Cardiac fibroblast (primary cell): ENCODE results near the gene CLEC16A.
"Not testable (repeated sequence)": the region's sequence is repeated elsewhere in the genome, so short reads cannot be mapped to it uniquely, and the experiment has no call there.

Experiments
- DNase-seq, 2 donors: peaks; one replicate each; pipeline versions ENCODE4 v3.0.0 to v3.0.0-alpha.2; 2010; ENCODE audit warnings: low read depth in 2 of 2
- H3K4me3 ChIP-seq, 2 donors: replicated peaks in 1 of 2; 1 replicate in 1 of 2; 2 replicates in 1 of 2; pipeline ENCODE4 v1.5.1; 2011; ENCODE audit warnings: low read depth in 2 of 2, low read length in 2 of 2, mild to moderate bottlenecking in 2 of 2, moderate library complexity in 1 of 2
- CTCF ChIP-seq: IDR thresholded peaks from one replicate; pipeline ENCODE4 v1.5.1; 2011; ENCODE audit warnings: low read depth, mild to moderate bottlenecking, low read length, inconsistent platforms

The CLEC16A gene

DNA sequence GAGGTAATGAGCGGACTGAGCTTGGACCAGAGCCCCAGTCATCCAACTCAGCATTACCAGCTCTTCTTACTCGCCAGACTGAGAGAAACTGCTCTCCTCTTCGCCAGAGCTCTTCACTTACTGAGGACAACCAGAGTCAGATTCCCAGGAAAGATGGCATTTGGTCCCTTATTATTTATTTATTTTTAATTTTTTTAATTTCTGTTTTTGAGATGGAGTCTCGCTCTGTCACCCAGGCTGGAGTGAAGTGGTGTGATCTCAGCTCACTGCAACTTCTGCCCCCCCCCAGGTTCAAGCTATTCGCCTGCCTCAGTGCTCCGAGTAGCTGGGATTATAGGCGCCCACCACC, 25.4 kb upstream of the CLEC16A start:
- no peak overlapping the region for H3K4me3 ChIP-seq
- TF ChIP-seq CTCF, result no peak
- DNase-seq, result no peak

GRCh38 chr16:10920726-10921427, 23.5 kb upstream of the CLEC16A start:
- DNase-seq, result no peak
- no peak for TF ChIP-seq CTCF
- H3K4me3 ChIP-seq, result no peak overlapping the region

GRCh38 chr16:10921536-10922327, 22.6 kb upstream of the CLEC16A start:
- TF ChIP-seq CTCF, result no peak
- DNase-seq, result peak; percentile 32 to 43
- no peak overlapping the region for H3K4me3 ChIP-seq

GRCh38 chr16:10922328-10923145, 21.8 kb upstream of the CLEC16A start:
- no peak for TF ChIP-seq CTCF
- DNase-seq, result peak; percentile 53 to 54
- no peak overlapping the region for H3K4me3 ChIP-seq

GRCh38 chr16:10923146-10923649, 21.2 kb upstream of the CLEC16A start:
- TF ChIP-seq CTCF, result no peak
- no peak for DNase-seq
- no peak overlapping the region for H3K4me3 ChIP-seq

- H3K4me3 ChIP-seq, result no peak overlapping the region
- TF ChIP-seq CTCF, result no peak
- DNase-seq, result no peak
Observed at GRCh38 chr16:10923650-10924214, 20.6 kb upstream of the CLEC16A start.

- DNase-seq, H3K4me3 ChIP-seq: not testable (repeated sequence)
Observed at GRCh38 chr16:10925285-10925684, 19.1 kb upstream of the CLEC16A start.
